ENCODE data around the gene POLE. TPM values are rescaled to one million over a fixed set of nuclear protein-coding genes. Genes with fewer than 3 reads are reported as not detected.

Gene POLE
- total RNA-seq, 4 donors from 2014 or later = 17.8 to 42.4 (median 27.0) TPM

DNA sequence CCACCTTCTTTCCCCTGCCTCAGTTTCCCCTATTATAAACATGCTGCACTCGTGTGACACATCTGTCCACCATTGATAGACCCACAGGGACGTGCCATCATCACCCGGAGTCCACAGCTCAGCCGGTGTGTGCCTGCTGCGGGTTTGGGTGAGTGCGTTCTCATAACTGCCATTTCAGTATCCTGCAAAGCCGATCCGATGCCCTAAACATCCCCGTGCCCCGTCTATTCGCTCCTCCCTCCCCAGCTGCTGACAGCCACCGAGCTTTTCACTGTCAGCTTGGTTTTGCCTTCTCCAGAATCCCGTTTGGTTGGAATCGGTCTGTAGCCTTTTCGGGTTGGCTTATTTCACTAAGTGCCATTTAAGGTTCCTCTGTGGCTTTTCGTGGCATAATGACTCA, 80.7 kb downstream of the POLE start:
- Histone ChIP-seq H3K4me3 (no peak overlapping the region), H3K4me1 (peaks cover 0 to 33% (median 6%) of the 10 kb centered on the region in 3 donors), H3K27ac (no peak overlapping the region), H3K36me3 (no peaks in the 10 kb centered on the region), H3K27me3 (peaks cover 0 to 96% (median 5%) of the 10 kb centered on the region in 4 donors), H3K9me3 (peaks cover 0 to 1% (median 0%) of the 10 kb centered on the region in 3 donors)
- no peak for DNase-seq
- TF ChIP-seq POLR2A (IDR thresholded peaks at IDR 0.05) = no peak
- TF ChIP-seq, protein P1, sequence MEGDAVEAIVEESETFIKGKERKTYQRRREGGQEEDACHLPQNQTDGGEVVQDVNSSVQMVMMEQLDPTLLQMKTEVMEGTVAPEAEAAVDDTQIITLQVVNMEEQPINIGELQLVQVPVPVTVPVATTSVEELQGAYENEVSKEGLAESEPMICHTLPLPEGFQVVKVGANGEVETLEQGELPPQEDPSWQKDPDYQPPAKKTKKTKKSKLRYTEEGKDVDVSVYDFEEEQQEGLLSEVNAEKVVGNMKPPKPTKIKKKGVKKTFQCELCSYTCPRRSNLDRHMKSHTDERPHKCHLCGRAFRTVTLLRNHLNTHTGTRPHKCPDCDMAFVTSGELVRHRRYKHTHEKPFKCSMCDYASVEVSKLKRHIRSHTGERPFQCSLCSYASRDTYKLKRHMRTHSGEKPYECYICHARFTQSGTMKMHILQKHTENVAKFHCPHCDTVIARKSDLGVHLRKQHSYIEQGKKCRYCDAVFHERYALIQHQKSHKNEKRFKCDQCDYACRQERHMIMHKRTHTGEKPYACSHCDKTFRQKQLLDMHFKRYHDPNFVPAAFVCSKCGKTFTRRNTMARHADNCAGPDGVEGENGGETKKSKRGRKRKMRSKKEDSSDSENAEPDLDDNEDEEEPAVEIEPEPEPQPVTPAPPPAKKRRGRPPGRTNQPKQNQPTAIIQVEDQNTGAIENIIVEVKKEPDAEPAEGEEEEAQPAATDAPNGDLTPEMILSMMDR (IDR thresholded peaks at IDR 0.05) = no peak
- WGBS, 2 donors = 69 to 70% methylated on average over 16 of the region's 16 CpGs
- intact Hi-C loops (cut with DNase I) = no loop called here

DNA sequence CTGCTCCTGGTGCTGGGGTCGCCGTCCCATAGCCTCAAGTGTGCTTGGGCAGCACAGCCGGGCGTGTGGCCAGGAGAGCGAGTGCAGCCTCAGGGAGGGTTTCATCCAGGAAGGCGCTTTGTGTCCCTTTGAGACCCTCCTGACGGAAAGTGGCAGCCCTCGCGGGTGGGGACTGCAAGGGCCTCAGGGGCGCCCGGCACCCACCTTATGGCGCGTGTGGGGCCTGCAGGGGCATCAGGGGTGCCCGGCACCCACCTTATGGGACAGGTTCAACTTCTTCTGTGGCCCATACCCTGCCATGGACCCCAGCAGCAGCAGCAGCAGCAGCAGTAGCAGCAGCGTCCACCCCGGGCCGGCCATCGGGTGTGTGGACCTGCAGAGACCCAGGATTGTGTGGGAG, 81.2 kb downstream of the POLE start:
- H3K4me3 ChIP-seq = no peak overlapping the region
- intact Hi-C loops (cut with DNase I) = no loop called here
- 60 to 69% methylated on average over 4 to 12 of the region's 18 CpGs for WGBS, 2 donors
- no peaks in the 10 kb centered on the region for H3K9me3 ChIP-seq
- H3K27ac ChIP-seq = no peak overlapping the region
- H3K36me3 ChIP-seq = no peaks in the 10 kb centered on the region
- peaks cover 3 to 39% (median 10%) of the 10 kb centered on the region in 3 donors for H3K4me1 ChIP-seq
- TF ChIP-seq, protein P1 (IDR thresholded peaks at IDR 0.05) = no peak
- TF ChIP-seq POLR2A (IDR thresholded peaks at IDR 0.05) = no peak
- DNase-seq = no peak
- peaks cover 0 to 96% (median 5%) of the 10 kb centered on the region in 4 donors for H3K27me3 ChIP-seq

DNA sequence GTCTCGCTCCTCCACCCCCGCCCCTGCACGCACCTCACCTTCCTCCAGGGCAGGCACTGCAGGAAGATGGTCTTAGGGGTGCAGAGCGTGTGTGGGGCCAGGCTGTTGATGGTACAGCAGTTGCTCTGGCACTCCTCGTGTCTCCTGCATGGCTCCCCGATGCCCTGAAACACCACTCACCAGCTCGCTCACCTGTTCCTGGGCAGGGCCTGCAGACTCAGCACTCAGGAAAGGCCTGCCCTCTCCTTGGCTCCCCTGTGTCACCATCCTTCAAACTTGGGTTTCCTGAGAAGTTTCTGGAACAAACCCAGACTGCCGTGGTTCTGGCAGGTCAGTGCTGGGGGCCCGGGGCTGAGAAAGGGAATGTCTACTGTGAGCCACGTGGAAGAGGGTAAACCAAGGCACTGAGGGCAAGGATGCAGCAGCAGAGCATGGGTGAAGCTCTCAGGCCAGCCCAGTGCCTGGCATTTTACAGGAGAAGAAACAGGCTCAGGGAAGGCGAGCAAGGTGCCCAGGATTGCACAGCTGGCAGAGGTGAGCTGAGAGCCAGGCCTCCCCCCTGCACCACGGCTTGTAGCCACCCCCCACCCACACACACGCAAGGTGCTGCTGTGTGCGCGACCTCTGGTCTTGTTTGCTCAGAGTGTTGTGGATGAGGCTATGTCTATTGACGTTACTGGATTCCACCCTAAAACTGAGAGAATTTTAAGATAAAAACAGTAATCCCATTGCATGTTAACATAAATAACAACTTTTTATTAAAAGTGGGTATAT, 82.3 kb downstream of the POLE start:
- Histone ChIP-seq H3K4me3 (peak overlapping the region in 2 of 4 donors; percentile 42 to 57), H3K9me3 (no peaks in the 10 kb centered on the region), H3K36me3 (no peaks in the 10 kb centered on the region), H3K27me3 (peaks cover 0 to 96% (median 5%) of the 10 kb centered on the region in 4 donors), H3K27ac (peak overlapping the region in 2 of 4 donors; percentile 76 to 82), H3K4me1 (peaks cover 8 to 39% (median 12%) of the 10 kb centered on the region in 3 donors)
- no peak for TF ChIP-seq POLR2A (IDR thresholded peaks at IDR 0.05)
- TF ChIP-seq, protein P1 (IDR thresholded peaks at IDR 0.05) = no peak
- WGBS, 2 donors = 64 to 79% methylated on average over 6 to 11 of the region's 16 CpGs
- intact Hi-C loops (cut with DNase I) = no loop called here
- no peak for DNase-seq

DNA sequence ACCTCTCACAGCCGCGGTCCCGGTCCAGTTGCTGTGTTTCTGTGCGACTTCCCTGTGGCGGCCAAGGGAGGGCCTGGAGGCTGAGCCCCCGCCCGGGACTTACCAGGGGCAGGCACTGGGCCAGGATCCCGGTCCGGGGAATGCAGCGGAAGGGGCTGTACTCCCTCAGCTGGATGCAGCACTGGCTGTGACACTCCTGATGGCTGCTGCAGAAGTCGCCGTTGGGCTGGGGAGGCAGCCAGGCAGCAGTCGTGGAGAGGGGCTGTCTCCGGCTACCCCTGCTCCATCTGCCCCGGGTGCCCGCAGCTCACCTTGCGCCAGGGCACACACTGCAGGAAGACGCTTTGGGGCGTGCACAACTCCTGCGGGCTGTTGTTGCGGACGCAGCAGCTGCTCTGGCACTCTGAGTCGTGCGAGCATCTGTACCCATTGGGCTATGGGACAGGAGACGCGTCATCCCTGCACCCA, 83.0 kb downstream of the POLE start:
- intact Hi-C loops (cut with DNase I) = no loop called here
- Histone ChIP-seq H3K36me3 (no peaks in the 10 kb centered on the region), H3K4me3 (peak overlapping the region; percentile 14 to 57 (median 36)), H3K27ac (peak overlapping the region in 3 of 4 donors; percentile 56 to 82 (median 76)), H3K9me3 (no peaks in the 10 kb centered on the region), H3K27me3 (peaks cover 0 to 94% (median 5%) of the 10 kb centered on the region in 4 donors), H3K4me1 (peaks cover 8 to 41% (median 12%) of the 10 kb centered on the region in 3 donors)
- no peak for TF ChIP-seq POLR2A (IDR thresholded peaks at IDR 0.05)
- DNase-seq = no peak
- WGBS, 2 donors = no CpG with 5 or more reads among the region's 26 CpGs

DNA sequence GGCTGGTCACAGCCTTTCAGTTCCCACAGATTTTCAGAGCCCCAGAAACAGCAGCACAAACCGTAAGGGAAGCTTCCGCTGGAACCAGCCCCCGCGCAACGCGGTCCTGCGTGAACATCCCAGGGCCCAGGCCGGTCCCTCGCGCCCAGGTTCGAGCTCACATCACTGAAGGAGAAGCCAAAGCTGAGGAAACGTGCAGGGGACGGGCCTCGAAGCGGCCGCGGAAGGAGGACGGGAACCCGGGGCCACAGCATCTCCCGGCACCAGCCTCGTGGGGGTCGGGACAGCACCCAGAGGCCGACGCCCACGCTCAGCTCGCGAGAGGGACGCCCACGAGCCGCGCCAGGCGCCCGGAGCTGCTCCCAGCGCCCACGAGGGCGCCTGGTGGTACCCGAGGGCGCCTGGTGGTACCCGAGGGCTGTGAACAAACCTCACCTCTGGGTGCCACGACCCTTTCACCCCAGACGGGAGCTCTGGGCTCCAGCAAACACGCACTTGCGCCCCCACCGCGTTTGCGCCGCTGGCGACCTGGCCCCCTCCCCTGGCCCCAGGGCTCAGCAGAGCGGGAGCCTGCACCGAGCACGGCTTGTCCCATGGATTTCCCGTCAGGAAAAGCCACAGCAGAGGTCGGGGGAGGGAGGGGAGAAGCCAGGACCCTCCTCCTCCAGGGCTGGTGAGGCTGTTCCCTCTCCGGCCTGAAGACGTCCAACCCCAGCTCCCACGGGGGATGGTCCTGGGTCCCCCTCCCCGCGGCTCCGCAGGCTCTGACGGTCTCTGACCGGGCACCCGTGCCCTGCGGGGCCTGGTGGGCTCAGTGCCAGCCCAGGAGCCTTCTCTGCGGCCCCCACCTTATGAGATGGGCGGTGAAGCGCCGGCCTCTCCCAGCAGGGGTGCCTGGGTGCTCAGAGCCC, 83.6 kb downstream of the POLE start:
- WGBS, 2 donors = 55% methylated on average over 18 of the region's 67 CpGs; no CpG with 5 or more reads in 1 of the 2 donors
- no peaks in the 10 kb centered on the region for H3K36me3 ChIP-seq
- no peak for DNase-seq
- no peaks in the 10 kb centered on the region for H3K9me3 ChIP-seq
- peak overlapping the region in 3 of 4 donors; percentile 56 to 82 (median 76) for H3K27ac ChIP-seq
- H3K4me1 ChIP-seq = peaks cover 8 to 46% (median 12%) of the 10 kb centered on the region in 3 donors
- peak overlapping the region; percentile 14 to 57 (median 36) for H3K4me3 ChIP-seq
- H3K27me3 ChIP-seq = peaks cover 0 to 88% (median 5%) of the 10 kb centered on the region in 4 donors
- intact Hi-C loops (cut with DNase I) = no loop called here
- TF ChIP-seq POLR2A (IDR thresholded peaks at IDR 0.05) = no peak
- TF ChIP-seq, protein P1 (IDR thresholded peaks at IDR 0.05) = no peak

Data from esophagus squamous epithelium (tissue), 5 donors.